Measurements from ENCODE around the gene PRPF4. TPM values are rescaled to one million over a fixed set of nuclear protein-coding genes. Genes with fewer than 3 reads are reported as not detected.

Gene PRPF4
- total and polyA plus RNA-seq, 2 donors (not counting 3 experiments of a cell fraction or from before 2014, with no cell fraction given) = 12.9 to 25.8 TPM

GRCh38 chr9:113322671-113323070 lies 47.2 kb downstream of the PRPF4 start:
- POLR2A ChIA-PET = no interaction called here
- intact Hi-C loops (cut with micrococcal nuclease) = no loop called here
- no peaks in the 10 kb centered on the region for H3K9me3 ChIP-seq (replicated peaks; ENCODE audit: control insufficient read depth, insufficient read depth, low read length)
- H3K4me2 ChIP-seq (ENCODE audit: insufficient read depth, low read length) = no peak overlapping the region
- dilution Hi-C loops (cut with MboI; ENCODE audit: extremely low pct_ligation_motif_present, low sequenced_read_pairs) = no loop called here
- CTCF ChIA-PET = no interaction called here
- no peaks in the 10 kb centered on the region for H3K4me1 ChIP-seq (ENCODE audit: control insufficient read depth, extremely low read depth, insufficient read depth, low read length)
- H3K9me1 ChIP-seq (replicated peaks; ENCODE audit: control insufficient read depth, extremely low read depth, insufficient read depth, low read length) = no peaks in the 10 kb centered on the region
- TF ChIP-seq GATA2 (IDR thresholded peaks at IDR 0.05; ENCODE audit: insufficient read depth, insufficient read length, low read depth, low read length) (no peak), FOS (IDR thresholded peaks at IDR 0.05; ENCODE audit: borderline replicate concordance, insufficient read depth, low read length) (no peak), POLR2A (IDR thresholded peaks at IDR 0.05; ENCODE audit: low read depth, low read length) (no peak), POLR2AphosphoS5 (IDR thresholded peaks at IDR 0.05; ENCODE audit: insufficient read depth, low read depth, low read length) (no peak), MYC (IDR thresholded peaks at IDR 0.05; ENCODE audit: low read depth, low read length) (no peak), EZH2 (IDR thresholded peaks at IDR 0.05; ENCODE audit: borderline replicate concordance, low read depth, low read length, severe bottlenecking) (no peak), CTCF (IDR thresholded peaks at IDR 0.05; ENCODE audit: extremely low read depth in 1 of 2, insufficient read depth in 1 of 2, low read depth in 1 of 2, low read length in 2 of 2) (no peak), JUN (IDR thresholded peaks at IDR 0.05; ENCODE audit: borderline replicate concordance, insufficient read depth, insufficient read length, low read depth) (no peak), MAX (IDR thresholded peaks at IDR 0.05; ENCODE audit: insufficient read depth, insufficient read length) (no peak)
- no peaks in the 10 kb centered on the region for H4K20me1 ChIP-seq (replicated peaks; ENCODE audit: control insufficient read depth, extremely low read depth, insufficient read depth, low read length)
- H3K27ac ChIP-seq (ENCODE audit: insufficient read depth, low read depth, low read length) = no peak overlapping the region
- no peak overlapping the region for H2AFZ ChIP-seq (ENCODE audit: low read depth, low read length)
- DNase-seq (ENCODE audit: low read depth, low spot score) (no peak), FAIRE-seq (no peak)
- H3K36me3 ChIP-seq (ENCODE audit: control insufficient read depth in 2 of 2, extremely low read depth in 1 of 2, insufficient read depth in 2 of 2, low read length in 2 of 2) = no peaks in the 10 kb centered on the region
- H3K9ac ChIP-seq (replicated peaks; ENCODE audit: extremely low read depth, insufficient read depth, low read length) = no peak overlapping the region
- BruUV-seq (replicated peaks) = no TSS peak
- no peaks in the 10 kb centered on the region for H3K79me2 ChIP-seq (ENCODE audit: control insufficient read depth, insufficient read depth, low read length)
- H3K27me3 ChIP-seq (ENCODE audit: control insufficient read depth in 2 of 2, insufficient read depth in 2 of 2, low read length in 2 of 2) = peaks cover 5 to 11% of the 10 kb centered on the region in 2 experiments
- H3K4me3 ChIP-seq (replicated peaks in 1 of 3; ENCODE audit: insufficient read depth in 1 of 3, low read depth in 1 of 3, low read length in 3 of 3) = no peak overlapping the region

Measured in endothelial cell of umbilical vein (primary cell).